Stimulated activated effector memory CD8-positive, alpha-beta T cell treated with anti-CD3 and anti-CD28 coated beads, Interleukin-12 subunit alpha, Interleukin-12 subunit beta, amount 100 ng/mL, for 72 hours (primary cell): ENCODE results near the gene DLX3.

Experiments used
- ATAC-seq: fragments of 150-1000 bp; cut with Tn5 transposase; 2 replicates; pipeline ENCODE4 v1.10.0; 2021
- DNase-seq, 2 donors: peaks; one replicate each; pipeline ENCODE4 v3.0.0; 2021 to 2022; ENCODE audit warnings: low spot score in 2 of 2
- H3K27ac Mint-ChIP-seq: one replicate; pipeline ENCODE4 v1.8.0; 2022; ENCODE audit warnings: mild to moderate bottlenecking, mixed read lengths
- H3K36me3 Mint-ChIP-seq: one replicate; pipeline ENCODE4 v1.8.0; 2022; ENCODE audit warnings: mild to moderate bottlenecking, mixed read lengths
- H3K4me1 Mint-ChIP-seq: one replicate; pipeline ENCODE4 v1.8.0; 2022; ENCODE audit warnings: mixed read lengths
- H3K4me3 Mint-ChIP-seq: one replicate; pipeline ENCODE4 v1.8.0; 2022; ENCODE audit warnings: mild to moderate bottlenecking, mixed read lengths
- H3K9me3 Mint-ChIP-seq: one replicate; pipeline ENCODE4 v1.8.0; 2022; ENCODE audit warnings: mixed read lengths

Gene DLX3

DNA sequence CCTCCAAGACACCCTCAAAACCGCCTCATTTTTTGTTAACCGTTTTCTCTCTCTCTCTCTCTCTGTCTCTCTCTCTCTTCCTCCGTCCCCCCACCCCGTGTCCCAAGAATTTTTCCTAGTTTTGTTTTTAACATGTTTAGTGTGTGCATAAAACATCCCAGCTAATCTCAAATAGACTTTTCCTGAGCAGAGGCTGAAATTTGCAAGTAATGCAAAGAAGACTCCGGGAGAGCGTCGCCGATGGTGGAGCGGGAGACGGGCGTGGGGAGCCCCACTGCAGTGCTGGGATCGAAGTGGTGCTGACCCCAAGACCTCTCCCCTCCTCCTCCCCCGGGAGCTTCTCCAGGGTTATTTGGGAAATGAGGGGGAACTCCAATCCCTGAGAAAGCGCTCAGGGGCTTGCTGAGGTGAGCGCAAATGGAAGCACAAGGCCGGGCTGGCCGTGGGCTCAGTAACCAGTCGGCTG is 30.7 kb downstream of the DLX3 start:
- Mint-ChIP-seq H3K36me3 (no peaks in the 10 kb centered on the region), H3K27ac (no peak overlapping the region), H3K4me1 (peaks cover 26% of the 10 kb centered on the region), H3K9me3 (no peaks in the 10 kb centered on the region), H3K4me3 (peak overlapping the region; percentile 48)
- no peak for ATAC-seq
- no peak for DNase-seq

DNA sequence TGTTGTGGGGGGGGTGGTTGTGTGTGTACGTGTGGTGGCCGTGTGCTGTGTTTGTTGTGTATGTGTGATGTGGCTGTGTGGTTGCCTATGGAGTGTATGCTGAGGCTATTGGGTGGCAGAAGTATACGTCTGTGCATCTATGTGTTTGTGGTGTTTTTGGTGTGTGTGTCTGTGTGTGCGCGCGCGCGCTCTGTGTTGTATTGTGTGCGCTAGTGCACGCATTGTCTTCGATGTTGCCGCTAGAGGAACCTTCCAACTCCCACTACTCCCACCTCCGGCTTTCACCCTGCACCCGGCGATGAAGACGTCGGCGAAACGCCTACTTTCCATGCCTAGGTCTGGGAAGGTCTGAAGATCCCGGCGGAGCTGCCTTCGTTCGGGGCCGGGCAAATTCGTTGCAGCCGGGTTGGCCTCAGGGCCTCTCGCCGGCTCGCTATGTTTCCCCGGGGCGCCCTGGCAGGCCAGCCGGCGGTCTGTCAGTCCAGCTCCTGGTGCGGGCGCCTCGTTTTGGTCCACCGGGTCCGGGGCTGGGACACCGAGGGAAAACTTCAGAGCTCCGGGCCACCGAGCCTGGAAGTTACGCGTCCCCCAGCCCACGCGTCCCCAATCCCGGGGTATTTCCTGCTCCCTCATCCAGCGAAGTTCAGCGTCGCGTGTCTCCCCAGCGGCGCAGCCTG is 31.3 kb downstream of the DLX3 start:
- ATAC-seq (no peak), DNase-seq (no peak)
- Mint-ChIP-seq H3K4me3 (peak overlapping the region; percentile 48), H3K9me3 (no peaks in the 10 kb centered on the region), H3K4me1 (peaks cover 24% of the 10 kb centered on the region), H3K27ac (no peak overlapping the region), H3K36me3 (no peaks in the 10 kb centered on the region)

DNA sequence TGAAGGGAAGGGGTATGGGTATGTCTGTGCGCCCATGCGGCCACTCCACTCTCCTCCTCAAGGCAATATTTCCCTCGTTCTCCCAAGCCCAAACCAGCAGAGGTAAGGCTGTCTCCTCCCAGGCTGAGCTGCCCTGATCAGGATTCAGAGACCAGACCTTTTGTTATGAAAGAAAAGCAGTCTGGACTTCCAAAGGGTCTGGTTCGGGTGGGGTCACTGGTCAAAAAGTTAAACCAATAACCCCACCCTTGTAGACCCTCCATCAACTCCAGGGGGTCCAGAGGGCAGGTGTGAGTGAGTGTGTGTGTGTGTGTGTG is 31.8 kb downstream of the DLX3 start:
- Mint-ChIP-seq H3K27ac (no peak overlapping the region), H3K9me3 (no peaks in the 10 kb centered on the region), H3K4me3 (peak overlapping the region; percentile 48), H3K4me1 (peaks cover 24% of the 10 kb centered on the region), H3K36me3 (no peaks in the 10 kb centered on the region)
- no peak for DNase-seq
- ATAC-seq = no peak

DNA sequence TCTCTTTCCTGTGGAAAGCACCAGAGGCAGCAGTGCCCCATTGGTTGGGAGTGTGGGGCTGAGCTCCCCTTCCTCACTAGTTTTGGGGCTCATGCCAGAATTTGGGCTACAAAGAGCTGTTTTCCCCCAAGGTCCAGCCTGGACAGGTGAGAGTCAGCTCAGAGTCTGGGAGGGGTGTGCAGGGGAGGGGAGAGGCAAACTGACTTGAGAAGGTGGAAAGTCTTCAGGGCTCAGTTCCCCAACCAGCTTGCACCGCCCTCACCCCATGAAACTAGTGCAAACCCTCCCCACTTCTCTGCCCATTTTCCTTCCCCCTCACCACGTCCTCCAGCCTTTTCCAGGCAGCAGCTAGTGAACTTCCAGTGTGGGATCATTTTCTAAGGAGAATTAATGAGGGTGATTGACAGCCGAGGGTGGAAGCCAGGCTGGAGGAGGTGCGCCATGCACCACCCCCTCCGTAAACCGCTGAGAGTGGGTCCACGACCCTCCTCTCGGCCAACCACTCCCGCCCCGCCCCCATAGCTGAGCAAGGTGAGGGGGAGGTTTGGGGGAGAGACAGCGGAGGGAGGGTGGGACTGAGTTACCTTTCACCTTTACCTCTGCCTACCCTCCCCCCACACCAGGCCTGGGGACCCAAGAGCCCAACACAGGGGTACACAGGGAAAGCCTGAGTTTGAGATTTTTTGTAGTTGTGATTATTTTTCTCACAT is 32.3 kb downstream of the DLX3 start:
- ATAC-seq (no peak), DNase-seq (no peak)
- H3K4me1 Mint-ChIP-seq = peaks cover 24% of the 10 kb centered on the region
- H3K27ac Mint-ChIP-seq = no peak overlapping the region
- no peak overlapping the region for H3K4me3 Mint-ChIP-seq
- H3K9me3 Mint-ChIP-seq = no peaks in the 10 kb centered on the region
- H3K36me3 Mint-ChIP-seq = no peaks in the 10 kb centered on the region

DNA sequence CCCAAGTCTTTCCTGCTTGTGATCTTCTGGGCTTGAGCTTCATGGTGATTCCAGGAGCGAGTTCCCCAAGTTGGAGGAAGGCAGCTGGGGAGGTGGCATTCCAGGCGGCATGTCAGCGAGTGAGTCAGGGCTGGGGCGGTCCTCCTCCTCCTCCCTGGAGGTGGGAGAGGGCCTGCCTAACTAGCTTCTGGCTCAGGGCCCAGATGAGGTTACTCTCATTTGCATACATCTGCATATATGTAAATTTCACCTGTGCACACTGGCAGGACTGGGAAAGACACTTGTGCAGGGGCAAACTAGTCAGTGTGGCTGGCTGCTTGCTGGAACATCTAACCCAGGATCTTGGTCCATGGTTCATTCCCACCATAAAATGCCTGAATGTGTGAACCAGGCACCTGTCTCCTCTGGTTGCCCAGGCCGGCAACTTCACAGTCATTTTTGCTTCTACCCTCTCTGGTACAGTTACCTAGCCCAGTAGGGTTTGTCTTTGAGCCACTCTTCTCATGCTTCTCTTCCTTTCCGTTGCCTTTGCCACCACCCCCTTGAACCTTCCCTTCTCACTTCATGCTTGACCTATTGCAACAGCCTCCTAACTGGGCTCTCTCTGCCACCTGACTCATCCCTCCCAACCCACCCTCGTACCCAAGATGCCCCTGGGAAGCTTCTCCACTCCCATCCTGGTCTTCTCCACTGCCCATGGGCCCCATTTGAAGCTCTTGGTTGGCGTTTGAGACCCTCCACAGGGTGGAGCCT is 35.7 kb downstream of the DLX3 start:
- no peaks in the 10 kb centered on the region for H3K9me3 Mint-ChIP-seq
- H3K36me3 Mint-ChIP-seq = no peaks in the 10 kb centered on the region
- ATAC-seq (no peak), DNase-seq (no peak)
- H3K27ac Mint-ChIP-seq = no peak overlapping the region
- no peak overlapping the region for H3K4me3 Mint-ChIP-seq
- peaks cover 13% of the 10 kb centered on the region for H3K4me1 Mint-ChIP-seq

DNA sequence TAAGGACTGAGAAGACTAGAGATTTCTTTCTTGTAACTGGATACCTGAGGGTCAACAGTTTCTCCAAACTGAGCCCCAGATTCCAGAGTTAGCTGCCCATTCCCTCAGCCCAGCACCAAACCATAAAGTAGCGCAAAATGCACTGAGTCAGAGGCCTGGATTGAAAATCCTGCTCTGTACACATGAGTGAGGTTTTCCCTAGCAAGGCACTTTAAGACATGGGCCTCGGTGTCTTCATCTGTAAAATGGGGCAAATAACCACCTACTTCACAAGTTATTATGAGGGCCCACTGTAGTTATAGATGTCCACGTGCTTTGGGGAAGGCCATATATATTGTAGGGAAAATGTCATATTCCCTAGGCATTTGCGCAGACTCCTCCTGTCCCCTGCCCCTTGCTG is 36.3 kb downstream of the DLX3 start:
- H3K9me3 Mint-ChIP-seq = no peaks in the 10 kb centered on the region
- DNase-seq = no peak
- H3K4me1 Mint-ChIP-seq = peaks cover 6% of the 10 kb centered on the region
- ATAC-seq = no peak
- no peaks in the 10 kb centered on the region for H3K36me3 Mint-ChIP-seq
- H3K4me3 Mint-ChIP-seq = no peak overlapping the region
- no peak overlapping the region for H3K27ac Mint-ChIP-seq

DNA sequence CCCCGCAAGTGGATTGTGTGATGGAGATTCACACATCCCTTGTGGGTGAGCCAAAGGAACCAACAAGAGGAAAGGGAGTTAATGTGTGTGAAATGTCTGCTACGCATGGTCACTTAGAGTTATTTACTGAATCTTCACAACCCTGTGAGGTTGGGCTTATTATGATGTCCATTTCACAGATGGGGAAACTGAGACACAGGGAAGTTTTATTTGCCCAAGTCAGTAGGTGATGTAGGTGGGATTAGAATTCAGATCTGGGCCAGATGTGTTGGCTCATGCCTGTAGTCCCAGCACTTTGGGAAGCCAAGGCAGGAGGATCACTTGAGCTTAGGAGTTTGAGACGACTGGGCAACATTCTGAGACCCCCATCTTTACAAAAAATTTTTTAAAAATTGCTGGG is 37.7 kb downstream of the DLX3 start:
- no peak for ATAC-seq
- DNase-seq = no peak
- Mint-ChIP-seq H3K36me3 (no peaks in the 10 kb centered on the region), H3K4me1 (no peaks in the 10 kb centered on the region), H3K9me3 (no peaks in the 10 kb centered on the region), H3K27ac (no peak overlapping the region), H3K4me3 (no peak overlapping the region)

DNA sequence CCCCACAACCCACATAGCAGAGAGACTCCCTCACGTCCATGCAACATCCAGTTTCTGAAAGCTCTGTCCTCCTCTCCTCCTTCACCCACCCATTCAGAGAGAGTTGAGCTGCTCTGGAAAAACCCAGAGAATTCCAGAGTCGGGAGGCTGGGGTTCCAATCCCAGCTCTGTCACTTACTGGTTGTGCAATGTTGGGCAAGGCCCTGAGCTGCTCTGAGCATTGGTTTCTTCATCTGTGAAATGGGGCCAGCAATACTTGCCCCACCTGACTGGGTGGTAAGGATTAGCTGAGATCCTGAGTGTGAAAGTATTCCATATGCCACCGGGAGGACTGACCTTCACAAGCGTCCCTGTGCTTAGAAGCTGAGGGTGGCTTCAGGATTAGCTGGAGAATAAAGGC is 38.2 kb downstream of the DLX3 start:
- DNase-seq (no peak), ATAC-seq (no peak)
- Mint-ChIP-seq H3K27ac (no peak overlapping the region), H3K4me1 (no peaks in the 10 kb centered on the region), H3K4me3 (no peak overlapping the region), H3K36me3 (no peaks in the 10 kb centered on the region), H3K9me3 (no peaks in the 10 kb centered on the region)

DNA sequence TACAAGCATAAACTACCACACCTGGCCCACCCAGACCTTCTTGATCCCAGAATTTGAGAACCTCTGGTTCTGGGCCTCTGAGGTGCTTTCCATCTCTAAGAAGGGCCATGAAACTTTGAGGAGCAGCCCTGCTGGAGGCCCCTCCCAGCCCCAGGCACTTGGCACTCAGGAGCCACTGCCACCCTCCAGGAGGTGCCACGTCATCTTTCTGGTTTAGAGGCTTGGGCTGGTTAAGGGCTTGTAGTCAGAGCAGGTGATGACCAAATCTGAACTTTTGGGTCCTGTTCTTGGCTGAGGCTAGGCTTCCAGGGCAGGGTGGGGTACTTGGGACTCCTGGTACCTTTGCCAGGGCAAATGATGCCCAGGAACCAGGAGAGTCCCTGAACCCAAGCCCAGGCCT is 39.9 kb downstream of the DLX3 start:
- DNase-seq = no peak
- no peak overlapping the region for H3K27ac Mint-ChIP-seq
- H3K36me3 Mint-ChIP-seq = no peaks in the 10 kb centered on the region
- no peaks in the 10 kb centered on the region for H3K4me1 Mint-ChIP-seq
- no peak overlapping the region for H3K4me3 Mint-ChIP-seq
- peak; percentile 53 for ATAC-seq
- no peaks in the 10 kb centered on the region for H3K9me3 Mint-ChIP-seq

DNA sequence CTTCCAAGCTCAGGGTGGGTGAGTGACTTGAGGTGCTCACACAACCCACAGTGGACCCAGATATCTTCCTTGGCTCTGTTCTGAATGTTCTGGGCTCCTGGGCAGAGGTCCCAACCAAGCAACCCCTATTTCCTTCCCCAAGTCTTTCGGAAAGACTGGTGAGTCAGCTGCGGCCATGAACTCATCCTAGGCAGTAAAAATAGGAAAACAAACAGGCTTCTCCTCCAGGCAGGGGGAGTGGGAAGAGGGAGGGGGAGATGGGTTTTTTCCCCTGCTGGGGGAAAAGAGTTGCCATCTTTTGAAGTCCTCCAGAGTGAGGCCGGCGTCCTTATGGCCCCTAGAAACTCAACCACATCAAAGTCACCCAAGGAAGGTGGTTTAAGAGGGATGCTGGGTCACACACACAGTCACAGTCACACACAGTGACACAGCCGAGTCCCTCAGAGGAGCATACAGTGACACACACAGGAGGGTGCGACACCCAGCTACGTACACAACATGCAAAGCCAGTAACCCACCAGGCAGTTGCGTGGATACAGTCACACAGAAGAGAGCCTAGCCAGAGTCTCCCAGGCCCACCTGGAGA is 42.0 kb downstream of the DLX3 start:
- H3K4me3 Mint-ChIP-seq = no peak overlapping the region
- no peaks in the 10 kb centered on the region for H3K36me3 Mint-ChIP-seq
- no peaks in the 10 kb centered on the region for H3K4me1 Mint-ChIP-seq
- DNase-seq = no peak
- no peak overlapping the region for H3K27ac Mint-ChIP-seq
- ATAC-seq = peak; percentile 42
- H3K9me3 Mint-ChIP-seq = no peaks in the 10 kb centered on the region

DNA sequence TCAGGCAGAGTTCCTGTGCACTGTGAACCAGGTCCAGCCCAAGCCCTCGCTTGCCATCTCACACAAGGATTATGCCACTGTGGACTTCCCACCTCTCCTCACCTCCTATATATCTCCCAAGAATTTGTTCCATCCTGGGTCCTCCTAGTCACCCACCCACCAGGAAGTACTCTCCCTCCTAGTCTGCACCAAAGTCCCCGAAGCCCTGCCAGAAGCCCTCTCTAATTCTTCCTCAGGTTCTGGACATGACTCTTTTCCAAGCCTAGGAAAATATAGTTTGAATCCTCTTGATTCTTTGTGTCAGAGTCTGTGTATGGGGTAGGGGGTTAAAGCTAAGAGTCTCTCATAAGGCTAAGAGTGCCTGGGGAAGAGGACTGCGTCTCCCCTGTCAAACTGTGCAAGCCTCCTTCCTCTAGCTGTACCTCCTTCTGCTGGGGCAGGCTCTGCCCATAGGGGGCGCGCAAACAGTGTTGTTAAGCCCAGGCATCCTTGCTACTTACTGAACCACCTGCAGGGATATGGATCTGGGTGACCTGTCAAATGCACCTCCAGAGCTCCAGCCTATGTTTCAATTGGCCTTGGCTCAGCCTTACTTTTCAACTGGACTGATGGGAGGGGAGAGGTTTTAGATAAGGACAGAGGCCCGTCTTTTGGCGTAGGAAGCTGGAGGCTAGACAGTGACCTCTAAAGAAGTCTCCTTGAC is 42.7 kb downstream of the DLX3 start:
- ATAC-seq = peak; percentile 87
- H3K36me3 Mint-ChIP-seq = no peaks in the 10 kb centered on the region
- no peak overlapping the region for H3K4me3 Mint-ChIP-seq

DNA sequence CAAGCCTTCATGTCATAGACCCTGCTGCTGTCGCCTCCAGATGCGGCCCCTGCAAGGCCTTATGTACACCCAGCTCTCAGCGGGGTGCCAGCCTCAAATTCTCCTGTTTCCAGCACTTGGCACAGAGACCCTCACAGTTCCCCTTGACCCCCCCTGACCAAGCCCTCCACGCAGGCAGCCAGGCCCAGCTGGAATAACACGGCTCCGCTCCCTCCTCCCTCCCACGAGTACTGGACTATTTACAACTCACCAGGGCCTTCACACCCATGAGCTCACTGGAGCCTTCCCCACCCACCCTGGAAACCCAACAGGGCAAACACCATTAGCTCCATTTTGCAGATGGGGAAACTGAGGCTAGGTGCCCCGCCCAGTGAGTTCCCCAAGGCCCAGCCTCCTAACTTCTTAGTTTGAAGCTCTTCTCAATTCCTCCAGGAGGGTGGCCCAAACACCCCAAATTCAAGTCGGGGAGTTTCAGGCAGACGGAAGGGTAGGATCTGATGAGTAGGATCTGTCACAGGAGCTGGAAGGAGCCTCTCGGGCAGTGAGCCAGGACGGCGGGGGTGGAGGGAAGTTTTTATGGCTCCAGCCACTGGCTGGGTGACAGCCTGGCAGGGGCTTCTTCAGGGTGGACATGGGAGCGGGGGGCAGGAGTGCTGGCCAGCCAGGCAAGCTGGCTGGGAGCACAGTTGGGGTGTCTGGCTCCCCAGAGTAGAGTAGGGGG is 43.5 kb downstream of the DLX3 start:
- no peak overlapping the region for H3K27ac Mint-ChIP-seq
- no peaks in the 10 kb centered on the region for H3K9me3 Mint-ChIP-seq
- no peak for DNase-seq
- H3K4me1 Mint-ChIP-seq = no peaks in the 10 kb centered on the region
- no peak overlapping the region for H3K4me3 Mint-ChIP-seq
- no peak for ATAC-seq
- H3K36me3 Mint-ChIP-seq = no peaks in the 10 kb centered on the region

More for the DNA sequence above, 42.7 kb downstream of the DLX3 start:
- DNase-seq = peak; percentile 74 to 89
- no peaks in the 10 kb centered on the region for H3K4me1 Mint-ChIP-seq
- H3K27ac Mint-ChIP-seq = no peak overlapping the region
- H3K9me3 Mint-ChIP-seq = no peaks in the 10 kb centered on the region

DNA sequence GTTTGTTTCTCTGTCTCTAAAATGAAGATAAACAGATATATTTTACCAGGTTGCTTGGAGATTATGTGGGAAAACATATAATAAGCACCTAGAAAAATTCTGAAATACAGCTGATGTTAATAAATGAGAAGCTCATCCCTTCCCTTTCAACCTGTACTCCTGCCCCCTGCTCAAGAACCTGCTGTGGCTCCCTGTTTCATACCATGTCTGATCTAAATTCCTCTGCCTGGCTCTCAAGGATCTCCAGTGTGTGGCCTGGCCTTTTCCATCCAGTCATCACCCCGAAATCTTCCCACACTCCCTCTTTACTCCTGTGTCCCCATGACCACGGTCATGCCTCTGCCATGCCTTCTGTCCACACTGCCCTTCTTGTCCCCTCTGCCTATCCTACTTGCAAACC is 45.4 kb downstream of the DLX3 start:
- Mint-ChIP-seq H3K27ac (no peak overlapping the region), H3K36me3 (no peaks in the 10 kb centered on the region)
- no peak for ATAC-seq

DNA sequence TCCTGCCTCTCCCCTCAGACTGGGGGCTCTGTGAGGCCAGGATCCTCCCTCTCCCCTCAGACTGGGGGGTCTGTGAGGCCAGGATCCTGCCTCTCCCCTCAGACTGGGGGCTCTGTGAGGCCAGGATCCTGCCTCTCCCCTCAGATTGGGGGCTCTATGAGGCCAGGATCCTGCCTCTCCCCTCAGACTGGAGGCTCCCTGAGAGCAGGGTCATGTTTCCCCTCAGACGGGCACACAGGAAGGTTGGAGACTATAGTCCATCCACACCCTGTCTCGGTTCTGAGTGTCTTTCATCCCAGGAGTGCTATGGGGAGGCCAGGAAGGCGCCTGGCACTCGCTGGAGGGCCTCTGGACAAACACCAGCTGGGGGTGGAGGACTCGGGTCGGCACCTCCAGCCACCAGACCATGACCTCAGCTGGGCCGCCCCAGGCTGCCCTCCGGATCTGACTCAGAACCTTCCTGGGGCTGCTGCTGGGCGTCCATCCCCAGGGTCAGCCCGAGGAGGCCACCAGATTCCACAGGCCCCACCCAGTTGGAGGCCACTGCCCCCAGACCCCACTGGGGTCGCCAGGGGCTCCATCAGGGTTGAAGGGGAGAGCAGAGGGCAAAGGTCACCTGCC is 48.0 kb downstream of the DLX3 start:
- Mint-ChIP-seq H3K36me3 (no peaks in the 10 kb centered on the region), H3K4me1 (no peaks in the 10 kb centered on the region), H3K27ac (no peak overlapping the region), H3K4me3 (no peak overlapping the region), H3K9me3 (no peaks in the 10 kb centered on the region)
- DNase-seq (no peak), ATAC-seq (no peak)

More for the DNA sequence above, 45.4 kb downstream of the DLX3 start:
- Mint-ChIP-seq H3K4me3 (no peak overlapping the region), H3K4me1 (no peaks in the 10 kb centered on the region), H3K9me3 (no peaks in the 10 kb centered on the region)
- DNase-seq = no peak
